GM12878 (cell line): ENCODE measurements around the gene ISG20. TPM values are rescaled to one million over a fixed set of nuclear protein-coding genes. Genes with fewer than 3 reads are reported as not detected.

Experiments used
- ATAC-seq: fragments of 200-7000 bp; cut with Tn5 transposase; 3 replicates; pipeline ENCODE4 v1.9.1; 2020; ENCODE audit warnings: mild to moderate bottlenecking, moderate library complexity
- BruUV-seq: library from RNA; stranded (reverse); fragments of 400-500 nt; replicated peaks from 2 replicates; lab custom pipeline; 2021; lab: Mats Ljungman, UMichigan
- CTCF ChIA-PET: fragments of 300-600 bp; sonication (Branson Sonifier 250); formaldehyde crosslinking; extraction: SDS; loops from one replicate; lab custom pipeline; 2021; ENCODE audit warnings: inconsistent platforms; lab: Yijun Ruan, JAX
- POLR2A ChIA-PET: fragments of 350-600 bp; formaldehyde crosslinking; extraction: SDS; loops from one replicate; lab custom pipeline; 2021; ENCODE audit warnings: inconsistent platforms; lab: Charles Lee
- RAD21 ChIA-PET: fragments of 300-600 bp; sonication (Branson Sonifier 250); formaldehyde crosslinking; loops from one replicate; lab custom pipeline; 2023; ENCODE audit warnings: antibody characterized with exemption; ENCODE audit not compliant: unreplicated experiment; lab: Charles Lee
- SMC1A ChIA-PET: fragments of 300-600 bp; sonication (Branson Sonifier 250); formaldehyde crosslinking; loops from one replicate; lab custom pipeline; 2023; ENCODE audit not compliant: unreplicated experiment, uncharacterized antibody; lab: Charles Lee
- DNase-seq: peaks from one replicate; pipeline ENCODE4 v3.0.0-alpha.2; 2011; ENCODE audit warnings: low read depth, low spot score
- FAIRE-seq: peaks from 3 replicates; lab custom pipeline; 2011; peaks lifted over from hg19 to GRCh38; lab: Jason Lieb, UNC
- H2AFZ ChIP-seq: 2 replicates; pipeline ENCODE4 v1.6.0; 2011; ENCODE audit warnings: low read depth, low read length, control low read depth; ENCODE audit not compliant: control insufficient read depth
- H3K27ac ChIP-seq: 2 replicates; pipeline ENCODE4 v1.5.1; 2011; ENCODE audit warnings: control low read depth; ENCODE audit not compliant: control insufficient read depth, insufficient read depth
- H3K27me3 ChIP-seq, 2 experiments: replicated peaks in 1 of 2; 2 replicates each; pipeline versions ENCODE4 v1.6.0 to v1.6.1; 2011; ENCODE audit warnings: low read length in 1 of 2; ENCODE audit not compliant: control insufficient read depth in 2 of 2, insufficient read depth in 2 of 2
- H3K36me3 ChIP-seq, 2 experiments: 2 replicates each; pipeline ENCODE4 v1.5.1; 2011; ENCODE audit warnings: low read length in 1 of 2; ENCODE audit not compliant: control insufficient read depth in 2 of 2, insufficient read depth in 2 of 2
- H3K4me1 ChIP-seq: 2 replicates; pipeline ENCODE4 v1.6.1; 2011; ENCODE audit warnings: mild to moderate bottlenecking, low read length, moderate library complexity, mixed read lengths; ENCODE audit not compliant: control insufficient read depth, insufficient read depth
- H3K4me2 ChIP-seq: 2 replicates; pipeline ENCODE4 v1.6.0; 2011; ENCODE audit warnings: control low read depth; ENCODE audit not compliant: control insufficient read depth, insufficient read depth
- H3K4me3 ChIP-seq: fragments of 200-600 bp; sonication (generic); 2 replicates; pipeline ENCODE4 v1.5.1; 2016
- H3K79me2 ChIP-seq: 2 replicates; pipeline ENCODE4 v1.6.0; 2011; ENCODE audit warnings: low read length; ENCODE audit not compliant: control insufficient read depth, insufficient read depth
- H3K9ac ChIP-seq: 2 replicates; pipeline ENCODE4 v1.8.0; 2011; ENCODE audit warnings: low read length, control low read depth, mixed read lengths; ENCODE audit not compliant: control insufficient read depth, insufficient read depth
- H3K9me3 ChIP-seq: replicated peaks from 3 replicates; pipeline ENCODE4 v1.5.1; 2011; ENCODE audit warnings: mild to moderate bottlenecking, low read length; ENCODE audit not compliant: control insufficient read depth, insufficient read depth
- H4K20me1 ChIP-seq: 2 replicates; pipeline ENCODE4 v1.6.0; 2011; ENCODE audit not compliant: control insufficient read depth, insufficient read depth
- GATAD2B ChIP-seq: fragments of 450-650 bp; conservative IDR thresholded peaks from 2 replicates; pipeline ENCODE4 v1.6.1; 2017; ENCODE audit warnings: low read depth, mild to moderate bottlenecking, moderate library complexity
- IKZF2 ChIP-seq, 2 experiments: fragments of 450-650 bp; IDR thresholded peaks; 2 replicates each; pipeline ENCODE4 v1.6.1; 2017; ENCODE audit warnings: mild to moderate bottlenecking in 2 of 2, moderate library complexity in 2 of 2
- POLR2A ChIP-seq: IDR thresholded peaks from 2 replicates; pipeline ENCODE4 v1.6.1; 2011; ENCODE audit warnings: low read depth, mild to moderate bottlenecking, low read length
- POLR2AphosphoS5 ChIP-seq: IDR thresholded peaks from 2 replicates; pipeline ENCODE4 v1.6.1; 2011; ENCODE audit warnings: mild to moderate bottlenecking, low read length, inconsistent platforms
- SPI1 ChIP-seq: IDR thresholded peaks from 2 replicates; pipeline ENCODE4 v1.6.1; 2011; ENCODE audit warnings: low read depth, mild to moderate bottlenecking, low read length, moderate library complexity, borderline replicate concordance; ENCODE audit not compliant: insufficient read depth
- WGBS: methylation state at CpG from one replicate; pipeline ENCODE4 v1.1.6; 2016; ENCODE audit warnings: low lambda C conversion rate; ENCODE audit not compliant: insufficient replicate concordance, insufficient coverage; ENCODE audit errors: missing lambda C conversion rate; 5-methylcytosine and 5-hydroxymethylcytosine counted together
- in situ Hi-C: fragments of 300-500 bp; cut with MboI; formaldehyde crosslinking; loops from 9 replicates; pipeline ENCODE4 v1.14.3; 2018; ENCODE audit warnings: mixed read lengths
- intact Hi-C: fragments of 100-400 bp; cut with micrococcal nuclease; formaldehyde crosslinking; loops from one replicate; pipeline ENCODE4 v1.14.2; 2022; ENCODE audit not compliant: unreplicated experiment
- polyA plus RNA-seq, 11 experiments: library from polyadenylated mRNA; depleted of rRNA in 4 of 11; unstranded in 6 of 11; stranded (reverse) in 5 of 11; fragments of >200 nt; fragmentation: Nextera tagmentation in 4 of 11; fragmentation: Illumina TruSeq in 1 of 11; extraction: Ambion mirVana in 4 of 11; extraction: Trizol in 1 of 11; gene quantifications; 1 replicate in 1 of 11; 2 replicates in 10 of 11; pipeline versions ENCODE4 v1.2.1 to v1.2.3, GENCODE V29; 2011 to 2016; ENCODE audit warnings: inconsistent platforms in 2 of 11, missing spikeins in 2 of 11, low read depth in 1 of 11
- total RNA-seq, 4 experiments: library from RNA; depleted of rRNA in 3 of 4; stranded (reverse); fragments of >200 nt in 3 of 4; fragmentation: Illumina TruSeq in 1 of 4; extraction: Trizol in 1 of 4; gene quantifications; 2 replicates each; pipeline versions ENCODE4 v1.2.1 to v1.2.3, GENCODE V29; 2013 to 2021
- TF ChIP-seq, protein P1 (sequence below): IDR thresholded peaks from 2 replicates; pipeline ENCODE4 v1.6.1; 2011; ENCODE audit warnings: borderline replicate concordance, low read depth, mild to moderate bottlenecking, moderate library complexity, mixed read lengths, low read length; ENCODE audit not compliant: insufficient read depth; ENCODE audit errors: extremely low read length
- TF ChIP-seq, protein P2 (sequence below): IDR thresholded peaks from 2 replicates; pipeline ENCODE4 v1.6.1; 2011; ENCODE audit warnings: borderline replicate concordance, low read depth, mild to moderate bottlenecking, moderate library complexity, low read length; ENCODE audit not compliant: insufficient read depth, poor library complexity, severe bottlenecking

The ISG20 gene
- total and polyA plus RNA-seq, 10 of the 15 experiments (the other 5 are each of a cell fraction or from before 2014, with no cell fraction given): 23.4 to 210 (median 85.9) TPM

DNA sequence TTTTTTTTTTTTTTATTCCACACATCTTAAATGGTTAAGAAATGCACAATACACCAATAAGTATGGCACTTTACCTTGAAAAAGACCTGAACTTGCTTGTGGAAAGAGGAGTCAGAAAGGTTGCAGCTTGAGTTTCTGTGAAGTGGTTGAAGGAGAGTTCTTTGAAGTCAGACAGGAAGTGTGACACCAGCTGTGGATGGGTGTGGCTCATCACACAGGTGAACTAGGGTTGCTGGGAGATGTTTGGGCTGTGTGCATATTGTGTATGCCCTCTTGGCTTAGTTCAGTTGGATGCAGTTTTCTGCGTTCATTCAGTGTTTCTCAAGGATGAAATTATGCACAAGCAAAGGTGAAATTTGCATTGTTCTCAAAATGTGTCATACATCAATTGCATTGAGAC, 11.4 kb upstream of the ISG20 start (continued):
- TF ChIP-seq POLR2AphosphoS5 (peak; percentile 46; the same call in 1 of the 2 replicates), SPI1 (0 out of 2 replicates have a peak, but pooled peaks have one; percentile 40), IKZF2 (IDR thresholded peaks at IDR 0.05) (no peak), GATAD2B (no peak)
- TF ChIP-seq, protein P1, sequence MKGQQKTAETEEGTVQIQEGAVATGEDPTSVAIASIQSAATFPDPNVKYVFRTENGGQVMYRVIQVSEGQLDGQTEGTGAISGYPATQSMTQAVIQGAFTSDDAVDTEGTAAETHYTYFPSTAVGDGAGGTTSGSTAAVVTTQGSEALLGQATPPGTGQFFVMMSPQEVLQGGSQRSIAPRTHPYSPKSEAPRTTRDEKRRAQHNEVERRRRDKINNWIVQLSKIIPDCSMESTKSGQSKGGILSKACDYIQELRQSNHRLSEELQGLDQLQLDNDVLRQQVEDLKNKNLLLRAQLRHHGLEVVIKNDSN: no peak

DNA sequence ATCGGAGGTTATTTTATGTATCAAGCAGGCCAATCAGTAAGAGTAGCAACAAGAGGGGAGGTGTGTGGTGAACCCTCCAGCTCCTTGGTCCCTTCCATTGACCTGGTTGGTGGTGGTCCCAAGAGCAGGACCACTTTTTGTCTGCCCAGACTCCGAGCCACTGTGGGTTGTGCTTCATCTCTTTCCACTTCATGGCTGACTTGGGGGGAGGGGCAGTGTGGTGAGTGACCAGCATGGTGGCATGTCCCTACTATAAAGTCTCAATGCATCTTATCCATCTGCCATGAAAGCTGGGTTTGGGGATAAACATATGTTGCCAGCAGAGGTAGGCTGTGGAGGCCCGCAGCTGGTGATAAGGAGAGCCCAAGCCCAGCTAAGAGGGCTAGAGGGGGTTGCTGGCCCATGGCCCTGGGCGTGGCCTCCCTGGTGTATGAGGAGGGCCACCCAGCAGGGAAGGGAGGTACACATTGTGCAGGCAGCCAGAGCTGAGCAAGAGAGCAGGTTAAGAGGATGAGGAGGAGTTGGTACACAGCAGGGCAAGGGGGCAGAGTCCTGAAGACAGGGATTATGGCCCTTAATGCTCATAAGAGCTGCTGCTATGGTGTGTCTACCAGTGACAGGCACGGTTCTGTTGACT, 10.7 kb upstream of the ISG20 start:
- peak overlapping the region; percentile 32 for H3K27ac ChIP-seq
- no peak for DNase-seq
- H3K9ac ChIP-seq: no peak overlapping the region; the same call in 1 of the 2 replicates
- 85% methylated on average over 5 of the region's 5 CpGs for WGBS
- H3K4me2 ChIP-seq: peak overlapping the region; percentile 26
- RAD21 ChIA-PET: interaction anchor here (1.1 kb wide), 1 partner anchor 29 kb away, joined by 3 read pairs; no protein-coding TSS in a partner anchor
- in situ Hi-C loops: loop anchor here (5.0 kb wide), 1 partner anchor 74 kb away; no protein-coding TSS in a partner anchor
- no TSS peak for BruUV-seq
- peaks cover 23% of the 10 kb centered on the region for H4K20me1 ChIP-seq
- peaks cover 58% of the 10 kb centered on the region for H3K4me1 ChIP-seq
- POLR2A ChIA-PET: interaction anchor here (1.1 kb wide), 1 partner anchor 29 kb away, joined by 3 read pairs; no protein-coding TSS in a partner anchor
- no peak overlapping the region for H2AFZ ChIP-seq
- FAIRE-seq: no peak
- peaks cover 35 to 38% of the 10 kb centered on the region in 2 experiments for H3K36me3 ChIP-seq
- ATAC-seq: no peak
- peaks cover 76% of the 10 kb centered on the region for H3K79me2 ChIP-seq
- CTCF ChIA-PET: interaction anchor here (1.7 to 5.4 kb wide), 2 partner anchors 12 to 36 kb away, joined by 4 to 79 read pairs; no protein-coding TSS in a partner anchor
- peak; percentile 47; the same call in 1 of the 2 replicates for TF ChIP-seq POLR2A
- TF ChIP-seq, protein P2, sequence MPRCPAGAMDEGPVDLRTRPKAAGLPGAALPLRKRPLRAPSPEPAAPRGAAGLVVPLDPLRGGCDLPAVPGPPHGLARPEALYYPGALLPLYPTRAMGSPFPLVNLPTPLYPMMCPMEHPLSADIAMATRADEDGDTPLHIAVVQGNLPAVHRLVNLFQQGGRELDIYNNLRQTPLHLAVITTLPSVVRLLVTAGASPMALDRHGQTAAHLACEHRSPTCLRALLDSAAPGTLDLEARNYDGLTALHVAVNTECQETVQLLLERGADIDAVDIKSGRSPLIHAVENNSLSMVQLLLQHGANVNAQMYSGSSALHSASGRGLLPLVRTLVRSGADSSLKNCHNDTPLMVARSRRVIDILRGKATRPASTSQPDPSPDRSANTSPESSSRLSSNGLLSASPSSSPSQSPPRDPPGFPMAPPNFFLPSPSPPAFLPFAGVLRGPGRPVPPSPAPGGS: no peak
- SMC1A ChIA-PET: interaction anchor here (1.2 to 3.3 kb wide), 2 partner anchors 10 to 37 kb away, joined by 4 to 15 read pairs; partner anchors contain the start of gene ISG20
- intact Hi-C loops: no loop called here
- H3K4me3 ChIP-seq: no peak overlapping the region
- H3K9me3 ChIP-seq: no peaks in the 10 kb centered on the region
- no peaks in the 10 kb centered on the region for H3K27me3 ChIP-seq
